NT2/D1 (cell line): ENCODE data around the gene HUNK.

ENCODE experiments used
- SUZ12 ChIP-seq: IDR thresholded peaks from 2 replicates; pipeline ENCODE4 v1.6.1; 2011; ENCODE audit not compliant: insufficient read length, insufficient read depth; ENCODE audit errors: extremely low read depth
- YY1 ChIP-seq: IDR thresholded peaks from 2 replicates; pipeline ENCODE4 v1.6.1; 2011; ENCODE audit not compliant: insufficient read length, insufficient read depth

- TF ChIP-seq SUZ12 (no peak), YY1 (no peak)
These were observed 88.9 kb downstream of the HUNK start for GRCh38 chr21:31961704-31962103.
